Esophagus (tissue), 2 donors: ENCODE data around the gene ICAM1. TPM values are rescaled to one million over a fixed set of nuclear protein-coding genes. Genes with fewer than 3 reads are reported as not detected.

Experiments
- H3K27ac ChIP-seq, 2 donors: one replicate each; pipeline ENCODE4 v1.5.1; 2013; ENCODE audit warnings: low read depth in 2 of 2, mild to moderate bottlenecking in 2 of 2, inconsistent platforms in 1 of 2, low read length in 1 of 2, moderate library complexity in 1 of 2
- H3K27me3 ChIP-seq, 2 donors: one replicate each; pipeline ENCODE4 v1.6.1; 2013; ENCODE audit warnings: low read length in 2 of 2, control low read depth in 1 of 2, mild to moderate bottlenecking in 1 of 2; ENCODE audit not compliant: insufficient read depth in 2 of 2, control insufficient read depth in 1 of 2
- H3K36me3 ChIP-seq, 2 donors: one replicate each; pipeline ENCODE4 v1.6.1; 2013; ENCODE audit warnings: low read length in 1 of 2; ENCODE audit not compliant: control insufficient read depth in 2 of 2, insufficient read depth in 2 of 2
- H3K4me1 ChIP-seq, 2 donors: one replicate each; pipeline ENCODE4 v1.6.1; 2013; ENCODE audit warnings: low read length in 1 of 2; ENCODE audit not compliant: control insufficient read depth in 2 of 2, insufficient read depth in 2 of 2
- H3K4me3 ChIP-seq, 2 donors: one replicate each; pipeline ENCODE4 v1.5.1; 2013; ENCODE audit warnings: low read length in 2 of 2, mild to moderate bottlenecking in 2 of 2, low read depth in 1 of 2, moderate library complexity in 1 of 2
- H3K9me3 ChIP-seq, 2 donors: one replicate each; pipeline ENCODE4 v1.6.1; 2013; ENCODE audit warnings: mild to moderate bottlenecking in 2 of 2, low read depth in 1 of 2, low read length in 1 of 2, moderate library complexity in 1 of 2; ENCODE audit not compliant: control insufficient read depth in 2 of 2, insufficient read depth in 1 of 2
- WGBS, 2 donors: extraction: QIAGEN DNeasy Blood & Tissue Kit; methylation state at CpG; one replicate each; pipeline ENCODE4 v1.1.7; 2013; 5-methylcytosine and 5-hydroxymethylcytosine counted together
- polyA plus RNA-seq, 2 donors: library from polyadenylated mRNA; stranded (reverse); fragments of 200-250 nt; gene quantifications; one replicate each; pipeline ENCODE4 v1.2.3, GENCODE V29; 2013
- donor health status: healthy with polysubstance abuse.
- donor health status: Bipolar disorder and iron deficiency.

Gene ICAM1
- polyA plus RNA-seq, 2 donors = 4.8 to 8.8 TPM

DNA sequence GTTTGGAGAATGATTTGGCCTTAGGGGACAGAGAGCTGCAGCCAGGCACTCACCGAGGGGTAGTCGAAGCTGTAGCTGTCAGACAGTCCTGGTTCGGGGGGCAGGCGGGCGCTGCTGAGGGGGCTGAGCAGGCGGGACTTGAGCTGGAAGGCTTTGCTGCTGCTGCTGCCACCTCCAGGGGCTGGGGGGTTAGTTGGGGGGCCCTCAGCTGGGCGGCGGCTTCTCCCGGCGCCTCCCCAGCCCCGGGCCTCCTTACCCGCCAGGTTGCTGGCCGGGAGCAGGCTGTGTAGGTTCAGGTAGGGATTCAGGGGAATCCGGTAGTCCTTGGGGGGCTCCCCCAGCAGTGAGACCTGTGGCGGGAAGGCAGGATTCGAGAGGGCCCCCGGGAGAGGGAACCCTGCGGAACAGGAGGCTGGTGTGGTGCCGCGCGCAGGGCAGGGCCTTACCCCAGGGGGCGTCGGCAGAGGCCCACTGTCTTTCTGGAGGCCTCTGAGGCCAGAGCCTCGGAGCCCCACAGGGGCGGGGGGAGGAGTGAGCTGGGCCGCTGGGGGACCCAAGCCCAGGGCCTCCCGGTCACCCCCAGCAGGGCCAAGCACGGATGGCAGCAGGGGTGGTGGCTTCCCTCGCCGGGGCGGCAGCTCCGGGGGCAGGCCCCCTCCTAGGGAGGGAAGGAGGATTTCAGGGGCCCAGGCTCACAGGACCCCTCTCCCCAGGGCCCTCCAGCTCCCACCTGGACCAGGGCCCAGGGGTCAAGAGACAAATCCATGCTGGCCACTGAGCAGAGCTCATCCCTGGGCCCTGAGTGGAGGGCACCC is 49.9 kb downstream of the ICAM1 start:
- no peak overlapping the region for H3K4me3 ChIP-seq
- H3K27ac ChIP-seq = no peak overlapping the region
- peaks cover 5 to 50% of the 10 kb centered on the region in 2 donors for H3K36me3 ChIP-seq
- H3K27me3 ChIP-seq = no peaks in the 10 kb centered on the region
- WGBS, 2 donors = 93% methylated on average over 31 to 32 of the region's 32 CpGs
- H3K4me1 ChIP-seq = no peaks in the 10 kb centered on the region
- H3K9me3 ChIP-seq = no peaks in the 10 kb centered on the region

DNA sequence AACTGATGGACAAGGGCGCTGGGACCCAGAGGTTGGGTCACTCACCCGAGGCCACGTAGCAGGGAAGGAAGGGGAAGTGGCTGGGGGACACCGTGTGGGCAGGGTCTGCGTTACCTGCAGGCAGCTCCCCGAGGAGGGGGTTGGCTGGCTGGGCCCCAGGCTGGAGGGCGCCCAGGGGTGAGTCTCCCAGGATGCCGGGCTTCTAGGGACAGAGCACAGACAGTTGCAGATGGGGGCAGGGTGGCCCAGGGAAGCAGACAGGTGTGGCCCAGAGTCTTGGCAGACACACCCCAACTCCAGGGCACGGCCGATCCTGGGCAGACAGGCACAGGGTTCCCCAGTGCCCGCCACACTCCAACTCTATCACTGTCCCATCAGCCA is 50.5 kb downstream of the ICAM1 start:
- H3K9me3 ChIP-seq = no peaks in the 10 kb centered on the region
- H3K4me3 ChIP-seq = no peak overlapping the region
- no peaks in the 10 kb centered on the region for H3K4me1 ChIP-seq
- H3K27me3 ChIP-seq = no peaks in the 10 kb centered on the region
- WGBS, 2 donors = 83 to 88% methylated on average over 10 to 11 of the region's 11 CpGs
- H3K36me3 ChIP-seq = peaks cover 5 to 51% of the 10 kb centered on the region in 2 donors
- H3K27ac ChIP-seq = no peak overlapping the region

DNA sequence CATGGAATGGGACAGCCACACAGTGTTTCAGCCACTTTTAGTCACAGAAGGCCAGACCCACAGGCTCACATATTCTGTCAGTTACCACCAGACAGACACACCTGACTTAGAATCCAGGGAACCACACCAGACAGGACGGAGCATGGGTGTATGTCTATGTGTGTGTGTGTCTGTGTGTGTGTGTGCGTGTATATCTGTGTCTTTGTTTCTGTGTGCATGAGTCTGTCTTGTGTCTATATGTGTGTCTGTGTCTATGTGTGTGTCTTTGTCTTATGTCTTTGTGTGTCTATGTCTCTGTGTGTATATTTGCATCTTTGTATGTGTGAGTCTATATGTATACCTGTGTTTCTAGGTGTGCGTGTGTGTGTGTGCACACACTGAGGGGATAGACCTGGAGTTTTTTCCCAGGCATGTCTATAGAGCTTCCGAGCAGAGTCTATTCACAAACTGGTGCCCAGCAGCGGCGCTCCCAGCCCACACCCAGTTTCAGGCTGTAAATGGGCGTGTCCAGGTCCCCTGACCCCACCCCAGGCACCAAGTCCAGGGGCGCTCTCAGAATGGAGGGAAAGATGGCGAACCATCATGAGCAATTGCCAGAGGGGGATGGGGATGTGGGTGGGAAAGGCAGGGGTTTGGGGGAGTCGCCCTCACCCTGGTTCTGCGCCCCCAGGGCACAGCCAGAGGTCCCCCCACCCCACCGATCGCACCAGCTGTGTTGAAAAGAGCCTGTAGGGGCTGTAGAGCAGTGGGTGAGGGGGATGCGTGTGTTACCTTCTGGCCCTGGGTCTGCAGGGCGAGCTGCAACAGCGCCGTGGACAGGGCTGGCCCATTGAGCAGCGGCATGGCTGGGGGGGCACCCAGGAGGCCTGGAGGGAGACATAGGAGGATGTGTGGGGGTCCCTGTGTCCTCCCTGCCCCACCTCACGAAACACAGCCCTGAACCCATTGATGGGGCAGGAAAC is 51.2 kb downstream of the ICAM1 start:
- WGBS, 2 donors = 90 to 93% methylated on average over 19 of the region's 19 CpGs
- Histone ChIP-seq H3K27ac (no peak overlapping the region), H3K36me3 (peaks cover 5 to 55% of the 10 kb centered on the region in 2 donors), H3K9me3 (no peaks in the 10 kb centered on the region), H3K4me3 (no peak overlapping the region), H3K4me1 (no peaks in the 10 kb centered on the region), H3K27me3 (no peaks in the 10 kb centered on the region)

DNA sequence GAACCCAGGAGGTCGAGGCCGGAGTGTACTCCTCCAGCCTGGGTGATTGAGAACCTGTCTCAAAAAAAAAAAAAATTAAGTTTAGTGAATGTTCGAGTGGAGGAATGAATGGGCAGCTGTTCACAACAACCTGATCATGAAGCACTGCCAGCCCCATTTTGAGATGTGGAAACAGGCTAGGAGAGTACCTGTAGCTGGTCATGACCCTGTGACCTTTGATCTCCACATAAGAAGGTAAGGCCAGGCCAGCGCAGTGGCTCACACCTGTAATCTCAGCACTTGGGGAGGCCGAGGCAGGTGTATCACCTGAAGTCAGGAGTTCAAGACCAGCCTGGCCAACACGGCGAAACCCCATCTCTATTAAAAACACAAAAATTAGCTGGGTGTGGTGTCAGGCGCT is 54.8 kb downstream of the ICAM1 start:
- no peak overlapping the region for H3K4me3 ChIP-seq
- H3K27me3 ChIP-seq = no peaks in the 10 kb centered on the region
- no peak overlapping the region for H3K27ac ChIP-seq
- H3K4me1 ChIP-seq = no peaks in the 10 kb centered on the region
- peaks cover 2 to 62% of the 10 kb centered on the region in 2 donors for H3K36me3 ChIP-seq
- 91 to 92% methylated on average over 8 of the region's 8 CpGs for WGBS, 2 donors
- no peaks in the 10 kb centered on the region for H3K9me3 ChIP-seq

DNA sequence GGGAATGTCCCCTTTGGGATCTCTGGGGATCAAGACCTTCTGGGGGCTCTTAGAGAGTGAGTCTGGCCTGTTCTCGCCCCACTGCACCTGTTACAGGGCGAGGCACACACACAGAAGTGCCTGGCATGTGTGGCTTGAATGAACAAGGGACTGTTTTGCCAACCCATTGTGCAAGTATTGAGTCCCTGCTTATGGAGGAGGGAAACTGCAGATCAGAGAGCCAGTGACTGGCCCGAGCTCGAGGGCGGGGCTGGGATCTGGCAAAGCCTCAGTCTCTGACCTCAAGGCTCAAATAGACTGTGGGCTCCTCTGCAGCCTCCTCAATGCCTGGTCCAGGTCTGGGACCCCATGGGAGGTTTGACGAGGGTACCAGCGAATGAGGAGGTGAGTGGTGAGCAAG is 56.9 kb downstream of the ICAM1 start:
- no peaks in the 10 kb centered on the region for H3K27me3 ChIP-seq
- H3K9me3 ChIP-seq = no peaks in the 10 kb centered on the region
- H3K36me3 ChIP-seq = peaks cover under 1 to 45% of the 10 kb centered on the region in 2 donors
- no peak overlapping the region for H3K27ac ChIP-seq
- peaks cover 4 to 6% of the 10 kb centered on the region in 2 donors for H3K4me1 ChIP-seq
- no peak overlapping the region for H3K4me3 ChIP-seq
- 85 to 87% methylated on average over 6 to 7 of the region's 7 CpGs for WGBS, 2 donors

DNA sequence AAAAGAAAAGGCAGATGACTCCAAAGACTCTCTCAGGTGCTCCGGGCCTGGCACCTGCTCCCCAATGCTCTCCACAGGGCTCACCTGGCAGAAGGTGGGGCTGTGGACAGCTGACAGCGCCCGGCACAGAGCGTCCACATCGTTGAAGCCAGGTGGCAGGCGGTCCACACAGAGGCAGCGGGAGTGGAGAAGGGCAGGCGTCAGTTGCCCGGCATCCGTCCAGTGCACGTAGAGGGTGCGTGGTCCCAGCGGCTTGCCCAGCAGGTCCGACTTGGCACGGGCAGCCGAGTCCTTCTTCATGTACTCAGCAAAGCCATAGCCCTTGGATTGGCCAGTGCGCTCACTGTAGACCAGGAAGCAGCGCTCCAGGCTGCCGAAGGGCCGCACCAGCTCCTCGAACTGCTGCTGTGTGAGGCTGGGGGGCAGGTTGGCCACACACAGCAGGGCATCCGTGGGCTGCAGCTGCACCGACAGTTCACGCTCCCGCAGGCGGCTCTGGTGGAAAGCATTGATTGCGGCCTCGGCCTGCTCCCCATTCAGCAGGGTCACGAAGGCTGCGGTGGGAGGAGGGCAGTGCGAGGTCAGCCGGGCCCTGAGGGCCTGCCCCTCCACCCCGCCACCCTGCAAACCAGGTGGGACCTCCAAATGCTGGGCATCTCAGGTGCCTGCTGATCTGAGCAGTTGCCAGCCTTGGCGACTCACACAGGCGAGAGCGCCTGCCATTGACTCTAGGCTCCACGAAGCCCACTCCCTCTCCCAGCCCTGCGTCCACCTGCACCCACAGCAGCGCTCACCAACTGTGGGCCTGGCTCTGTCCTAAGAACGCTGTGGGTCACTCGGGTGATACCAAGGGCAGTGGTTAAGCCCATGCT is 57.9 kb downstream of the ICAM1 start:
- Histone ChIP-seq H3K27ac (no peak overlapping the region), H3K4me3 (no peak overlapping the region), H3K27me3 (no peaks in the 10 kb centered on the region), H3K36me3 (peaks cover 0 to 38% of the 10 kb centered on the region in 2 donors), H3K4me1 (peaks cover 4 to 7% of the 10 kb centered on the region in 2 donors), H3K9me3 (no peaks in the 10 kb centered on the region)
- WGBS, 2 donors = 95 to 97% methylated on average over 41 of the region's 41 CpGs

DNA sequence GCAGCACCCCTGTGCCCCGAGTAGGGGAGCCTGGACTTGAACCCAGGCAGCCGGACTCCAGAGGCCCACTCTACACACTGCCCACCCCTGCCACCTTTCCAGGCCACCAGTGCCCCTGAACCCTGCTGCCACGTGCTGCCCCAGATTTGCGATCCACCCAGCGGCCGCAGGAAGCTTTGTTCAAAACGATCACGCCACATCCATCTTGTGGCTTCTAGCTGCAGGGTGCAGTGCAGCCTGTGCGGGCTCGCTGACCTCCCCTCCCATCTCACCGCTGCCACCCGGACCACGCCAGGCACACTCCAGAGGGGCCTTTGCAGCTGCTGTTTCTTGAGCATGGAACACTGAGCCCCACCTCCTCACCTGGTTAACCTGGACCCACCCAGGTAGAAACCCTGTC is 58.6 kb downstream of the ICAM1 start:
- 95% methylated on average over 13 of the region's 13 CpGs for WGBS, 2 donors
- Histone ChIP-seq H3K9me3 (no peaks in the 10 kb centered on the region), H3K27ac (no peak overlapping the region), H3K36me3 (peaks cover 0 to 35% of the 10 kb centered on the region in 2 donors), H3K27me3 (no peaks in the 10 kb centered on the region), H3K4me1 (peaks cover 4 to 14% of the 10 kb centered on the region in 2 donors), H3K4me3 (no peak overlapping the region)

DNA sequence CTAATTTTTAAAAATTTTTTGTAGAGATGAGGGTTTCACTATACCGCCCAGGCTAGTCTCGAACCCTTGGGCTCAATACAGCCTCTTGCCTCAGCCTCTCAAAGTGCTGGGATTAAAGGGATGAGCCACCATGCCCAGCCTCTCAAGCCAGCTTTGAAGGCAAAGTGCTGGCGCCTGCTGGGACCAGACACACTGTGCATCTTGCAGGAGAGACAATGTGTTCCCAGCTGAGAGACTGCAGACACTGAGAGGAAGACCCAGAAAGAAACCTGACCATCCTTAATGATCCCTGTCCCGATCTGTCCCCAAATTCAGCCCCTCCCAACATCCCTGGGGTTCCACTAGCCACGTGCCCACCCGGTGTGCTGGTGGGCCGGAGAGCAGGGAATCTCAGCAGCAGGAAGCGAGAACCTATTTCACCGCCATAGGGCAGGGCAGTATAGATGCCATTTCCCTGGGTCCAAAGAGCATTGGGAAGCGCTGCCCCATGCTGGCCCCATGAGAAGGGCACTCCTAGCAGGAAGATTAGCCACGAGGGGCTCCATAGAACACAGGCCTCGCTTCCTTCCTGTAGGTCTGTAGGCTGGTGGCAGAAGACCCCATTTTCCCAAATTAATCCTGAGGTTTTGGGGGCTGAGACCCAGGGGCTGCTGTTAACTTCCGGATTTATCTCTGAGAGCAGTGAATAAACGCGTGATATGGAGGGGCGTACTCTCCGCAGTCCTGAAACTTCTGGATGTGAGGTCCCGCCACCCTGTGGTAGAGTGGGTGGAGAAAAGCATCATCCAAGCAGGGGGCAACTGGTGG is 61.4 kb downstream of the ICAM1 start:
- no peaks in the 10 kb centered on the region for H3K9me3 ChIP-seq
- peaks cover 4 to 14% of the 10 kb centered on the region in 2 donors for H3K4me1 ChIP-seq
- WGBS, 2 donors = 24 to 31% methylated on average over 18 of the region's 18 CpGs
- H3K4me3 ChIP-seq = peak overlapping the region; percentile 78 to 95
- peaks cover 0 to 23% of the 10 kb centered on the region in 2 donors for H3K36me3 ChIP-seq
- no peaks in the 10 kb centered on the region for H3K27me3 ChIP-seq
- peak overlapping the region; percentile 87 to 92 for H3K27ac ChIP-seq
